CD4-positive, alpha-beta T cell treated with Interferon gamma for 1 hour (primary cell): ENCODE measurements around the gene PEX13.
"Not testable (repeated sequence)": the region's sequence is repeated elsewhere in the genome, so short reads cannot be mapped to it uniquely, and the experiment has no call there.

ENCODE experiments used
- DNase-seq: peaks from one replicate; pipeline ENCODE4 v3.0.0-alpha.2; 2020

The PEX13 gene

GRCh38 chr2:61017556-61018317 is at the start of gene PEX13, which contains the start of gene PUS10:
TSS of gene PEX13 (plus strand) at chr2:61017720. CDS start at chr2:61017760, 40 bp downstream.
TSS of gene PUS10 (minus strand) at chr2:61018255. CDS start at chr2:61011890, 6,365 bp downstream.
- peak; percentile 43 for DNase-seq

GRCh38 chr2:60972889-60973656 is 44.4 kb upstream of the PEX13 start:
- DNase-seq, result no peak

- no peak for DNase-seq
Observed at GRCh38 chr2:60973705-60974104, 43.8 kb upstream of the PEX13 start.

- no peak for DNase-seq
Observed at GRCh38 chr2:60974652-60975051, 42.9 kb upstream of the PEX13 start.

GRCh38 chr2:60976256-60976850 is 41.2 kb upstream of the PEX13 start:
- DNase-seq, result no peak

- DNase-seq, result no peak
Observed at GRCh38 chr2:60976875-60977561, 40.5 kb upstream of the PEX13 start.

- DNase-seq, result no peak
Observed at GRCh38 chr2:60977562-60977895, 40.0 kb upstream of the PEX13 start.

- DNase-seq, result no peak
Observed at GRCh38 chr2:60979231-60979630, 38.3 kb upstream of the PEX13 start.

- DNase-seq, result no peak
Observed at GRCh38 chr2:60980071-60980815, 37.3 kb upstream of the PEX13 start.

- DNase-seq, result not testable (repeated sequence)
Observed at GRCh38 chr2:60982066-60982465, 35.5 kb upstream of the PEX13 start.

GRCh38 chr2:60984720-60985119 is 32.8 kb upstream of the PEX13 start:
- DNase-seq, result no peak

GRCh38 chr2:60987041-60987440 is 30.5 kb upstream of the PEX13 start:
- no peak for DNase-seq

GRCh38 chr2:60987656-60988055 is 29.9 kb upstream of the PEX13 start:
- not testable (repeated sequence) for DNase-seq

GRCh38 chr2:60989259-60989658 is 28.3 kb upstream of the PEX13 start:
- no peak for DNase-seq

- no peak for DNase-seq
Observed at GRCh38 chr2:60991644-60992043, 25.9 kb upstream of the PEX13 start.

GRCh38 chr2:60992985-60993392 is 24.5 kb upstream of the PEX13 start:
- DNase-seq, result peak; percentile 52

- DNase-seq, result no peak
Observed at GRCh38 chr2:60994131-60994530, 23.4 kb upstream of the PEX13 start.

GRCh38 chr2:60998628-60999545 is 18.6 kb upstream of the PEX13 start:
- peak; percentile 26 for DNase-seq

- no peak for DNase-seq
Observed at GRCh38 chr2:61005736-61006135, 11.8 kb upstream of the PEX13 start.

- no peak for DNase-seq
Observed at GRCh38 chr2:61006486-61007105, 10.9 kb upstream of the PEX13 start.

- no peak for DNase-seq
Observed at GRCh38 chr2:61009355-61009754, 8.2 kb upstream of the PEX13 start.
